ENCODE data around the gene CENPM. TPM values are rescaled to one million over a fixed set of nuclear protein-coding genes. Genes with fewer than 3 reads are reported as not detected.

The CENPM gene
- total and polyA plus RNA-seq, 2 experiments from 2014 or later = 50.0 to 61.6 TPM

- TF ChIP-seq ZNF114 (CRISPR knock-in tag; IDR thresholded peaks at IDR 0.05) = no peak
- no peak for TF ChIP-seq JUNB (IDR thresholded peaks at IDR 0.05; ENCODE audit: unreplicated experiment)
- TF ChIP-seq NANOG (IDR thresholded peaks at IDR 0.05; ENCODE audit: borderline replicate concordance) = no peak
- TF ChIP-seq, protein P1, sequence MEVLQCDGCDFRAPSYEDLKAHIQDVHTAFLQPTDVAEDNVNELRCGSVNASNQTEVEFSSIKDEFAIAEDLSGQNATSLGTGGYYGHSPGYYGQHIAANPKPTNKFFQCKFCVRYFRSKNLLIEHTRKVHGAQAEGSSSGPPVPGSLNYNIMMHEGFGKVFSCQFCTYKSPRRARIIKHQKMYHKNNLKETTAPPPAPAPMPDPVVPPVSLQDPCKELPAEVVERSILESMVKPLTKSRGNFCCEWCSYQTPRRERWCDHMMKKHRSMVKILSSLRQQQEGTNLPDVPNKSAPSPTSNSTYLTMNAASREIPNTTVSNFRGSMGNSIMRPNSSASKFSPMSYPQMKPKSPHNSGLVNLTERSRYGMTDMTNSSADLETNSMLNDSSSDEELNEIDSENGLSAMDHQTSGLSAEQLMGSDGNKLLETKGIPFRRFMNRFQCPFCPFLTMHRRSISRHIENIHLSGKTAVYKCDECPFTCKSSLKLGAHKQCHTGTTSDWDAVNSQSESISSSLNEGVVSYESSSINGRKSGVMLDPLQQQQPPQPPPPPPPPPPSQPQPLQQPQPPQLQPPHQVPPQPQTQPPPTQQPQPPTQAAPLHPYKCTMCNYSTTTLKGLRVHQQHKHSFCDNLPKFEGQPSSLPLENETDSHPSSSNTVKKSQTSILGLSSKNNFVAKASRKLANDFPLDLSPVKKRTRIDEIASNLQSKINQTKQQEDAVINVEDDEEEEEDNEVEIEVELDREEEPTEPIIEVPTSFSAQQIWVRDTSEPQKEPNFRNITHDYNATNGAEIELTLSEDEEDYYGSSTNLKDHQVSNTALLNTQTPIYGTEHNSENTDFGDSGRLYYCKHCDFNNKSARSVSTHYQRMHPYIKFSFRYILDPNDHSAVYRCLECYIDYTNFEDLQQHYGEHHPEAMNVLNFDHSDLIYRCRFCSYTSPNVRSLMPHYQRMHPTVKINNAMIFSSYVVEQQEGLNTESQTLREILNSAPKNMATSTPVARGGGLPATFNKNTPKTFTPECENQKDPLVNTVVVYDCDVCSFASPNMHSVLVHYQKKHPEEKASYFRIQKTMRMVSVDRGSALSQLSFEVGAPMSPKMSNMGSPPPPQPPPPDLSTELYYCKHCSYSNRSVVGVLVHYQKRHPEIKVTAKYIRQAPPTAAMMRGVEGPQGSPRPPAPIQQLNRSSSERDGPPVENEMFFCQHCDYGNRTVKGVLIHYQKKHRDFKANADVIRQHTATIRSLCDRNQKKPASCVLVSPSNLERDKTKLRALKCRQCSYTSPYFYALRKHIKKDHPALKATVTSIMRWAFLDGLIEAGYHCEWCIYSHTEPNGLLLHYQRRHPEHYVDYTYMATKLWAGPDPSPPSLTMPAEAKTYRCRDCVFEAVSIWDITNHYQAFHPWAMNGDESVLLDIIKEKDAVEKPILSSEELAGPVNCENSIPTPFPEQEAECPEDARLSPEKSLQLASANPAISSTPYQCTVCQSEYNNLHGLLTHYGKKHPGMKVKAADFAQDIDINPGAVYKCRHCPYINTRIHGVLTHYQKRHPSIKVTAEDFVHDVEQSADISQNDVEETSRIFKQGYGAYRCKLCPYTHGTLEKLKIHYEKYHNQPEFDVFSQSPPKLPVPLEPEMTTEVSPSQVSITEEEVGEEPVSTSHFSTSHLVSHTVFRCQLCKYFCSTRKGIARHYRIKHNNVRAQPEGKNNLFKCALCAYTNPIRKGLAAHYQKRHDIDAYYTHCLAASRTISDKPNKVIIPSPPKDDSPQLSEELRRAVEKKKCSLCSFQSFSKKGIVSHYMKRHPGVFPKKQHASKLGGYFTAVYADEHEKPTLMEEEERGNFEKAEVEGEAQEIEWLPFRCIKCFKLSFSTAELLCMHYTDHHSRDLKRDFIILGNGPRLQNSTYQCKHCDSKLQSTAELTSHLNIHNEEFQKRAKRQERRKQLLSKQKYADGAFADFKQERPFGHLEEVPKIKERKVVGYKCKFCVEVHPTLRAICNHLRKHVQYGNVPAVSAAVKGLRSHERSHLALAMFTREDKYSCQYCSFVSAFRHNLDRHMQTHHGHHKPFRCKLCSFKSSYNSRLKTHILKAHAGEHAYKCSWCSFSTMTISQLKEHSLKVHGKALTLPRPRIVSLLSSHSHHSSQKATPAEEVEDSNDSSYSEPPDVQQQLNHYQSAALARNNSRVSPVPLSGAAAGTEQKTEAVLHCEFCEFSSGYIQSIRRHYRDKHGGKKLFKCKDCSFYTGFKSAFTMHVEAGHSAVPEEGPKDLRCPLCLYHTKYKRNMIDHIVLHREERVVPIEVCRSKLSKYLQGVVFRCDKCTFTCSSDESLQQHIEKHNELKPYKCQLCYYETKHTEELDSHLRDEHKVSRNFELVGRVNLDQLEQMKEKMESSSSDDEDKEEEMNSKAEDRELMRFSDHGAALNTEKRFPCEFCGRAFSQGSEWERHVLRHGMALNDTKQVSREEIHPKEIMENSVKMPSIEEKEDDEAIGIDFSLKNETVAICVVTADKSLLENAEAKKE (CRISPR knock-in tag; IDR thresholded peaks at IDR 0.05) = no peak
- TF ChIP-seq ETS1 (IDR thresholded peaks at IDR 0.05) = no peak
- TF ChIP-seq, protein P2, sequence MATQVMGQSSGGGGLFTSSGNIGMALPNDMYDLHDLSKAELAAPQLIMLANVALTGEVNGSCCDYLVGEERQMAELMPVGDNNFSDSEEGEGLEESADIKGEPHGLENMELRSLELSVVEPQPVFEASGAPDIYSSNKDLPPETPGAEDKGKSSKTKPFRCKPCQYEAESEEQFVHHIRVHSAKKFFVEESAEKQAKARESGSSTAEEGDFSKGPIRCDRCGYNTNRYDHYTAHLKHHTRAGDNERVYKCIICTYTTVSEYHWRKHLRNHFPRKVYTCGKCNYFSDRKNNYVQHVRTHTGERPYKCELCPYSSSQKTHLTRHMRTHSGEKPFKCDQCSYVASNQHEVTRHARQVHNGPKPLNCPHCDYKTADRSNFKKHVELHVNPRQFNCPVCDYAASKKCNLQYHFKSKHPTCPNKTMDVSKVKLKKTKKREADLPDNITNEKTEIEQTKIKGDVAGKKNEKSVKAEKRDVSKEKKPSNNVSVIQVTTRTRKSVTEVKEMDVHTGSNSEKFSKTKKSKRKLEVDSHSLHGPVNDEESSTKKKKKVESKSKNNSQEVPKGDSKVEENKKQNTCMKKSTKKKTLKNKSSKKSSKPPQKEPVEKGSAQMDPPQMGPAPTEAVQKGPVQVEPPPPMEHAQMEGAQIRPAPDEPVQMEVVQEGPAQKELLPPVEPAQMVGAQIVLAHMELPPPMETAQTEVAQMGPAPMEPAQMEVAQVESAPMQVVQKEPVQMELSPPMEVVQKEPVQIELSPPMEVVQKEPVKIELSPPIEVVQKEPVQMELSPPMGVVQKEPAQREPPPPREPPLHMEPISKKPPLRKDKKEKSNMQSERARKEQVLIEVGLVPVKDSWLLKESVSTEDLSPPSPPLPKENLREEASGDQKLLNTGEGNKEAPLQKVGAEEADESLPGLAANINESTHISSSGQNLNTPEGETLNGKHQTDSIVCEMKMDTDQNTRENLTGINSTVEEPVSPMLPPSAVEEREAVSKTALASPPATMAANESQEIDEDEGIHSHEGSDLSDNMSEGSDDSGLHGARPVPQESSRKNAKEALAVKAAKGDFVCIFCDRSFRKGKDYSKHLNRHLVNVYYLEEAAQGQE (IDR thresholded peaks at IDR 0.05; ENCODE audit: unreplicated experiment) = no peak
- no peak for TF ChIP-seq CREB1 (CRISPR knock-in tag; IDR thresholded peaks at IDR 0.05; ENCODE audit: low read depth)
- TF ChIP-seq ZNF331 (CRISPR knock-in tag; IDR thresholded peaks at IDR 0.05; ENCODE audit: low read depth) = no peak
- TF ChIP-seq STAT1 (IDR thresholded peaks at IDR 0.05; ENCODE audit: unreplicated experiment) = no peak
- no peak for TF ChIP-seq EZH2 (IDR thresholded peaks at IDR 0.05; ENCODE audit: low read depth, unreplicated experiment)
- no peak for TF ChIP-seq EZH2phosphoT487 (IDR thresholded peaks at IDR 0.05; ENCODE audit: unreplicated experiment)
- TF ChIP-seq, protein P3, sequence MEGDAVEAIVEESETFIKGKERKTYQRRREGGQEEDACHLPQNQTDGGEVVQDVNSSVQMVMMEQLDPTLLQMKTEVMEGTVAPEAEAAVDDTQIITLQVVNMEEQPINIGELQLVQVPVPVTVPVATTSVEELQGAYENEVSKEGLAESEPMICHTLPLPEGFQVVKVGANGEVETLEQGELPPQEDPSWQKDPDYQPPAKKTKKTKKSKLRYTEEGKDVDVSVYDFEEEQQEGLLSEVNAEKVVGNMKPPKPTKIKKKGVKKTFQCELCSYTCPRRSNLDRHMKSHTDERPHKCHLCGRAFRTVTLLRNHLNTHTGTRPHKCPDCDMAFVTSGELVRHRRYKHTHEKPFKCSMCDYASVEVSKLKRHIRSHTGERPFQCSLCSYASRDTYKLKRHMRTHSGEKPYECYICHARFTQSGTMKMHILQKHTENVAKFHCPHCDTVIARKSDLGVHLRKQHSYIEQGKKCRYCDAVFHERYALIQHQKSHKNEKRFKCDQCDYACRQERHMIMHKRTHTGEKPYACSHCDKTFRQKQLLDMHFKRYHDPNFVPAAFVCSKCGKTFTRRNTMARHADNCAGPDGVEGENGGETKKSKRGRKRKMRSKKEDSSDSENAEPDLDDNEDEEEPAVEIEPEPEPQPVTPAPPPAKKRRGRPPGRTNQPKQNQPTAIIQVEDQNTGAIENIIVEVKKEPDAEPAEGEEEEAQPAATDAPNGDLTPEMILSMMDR (conservative IDR thresholded peaks at IDR 0.05; ENCODE audit: low read depth in 2 of 2) = no peak
- no peak; the same call in 1 of the 2 replicates for TF ChIP-seq POLR2AphosphoS5 (IDR thresholded peaks at IDR 0.05; ENCODE audit: low read depth)
- Mint-ChIP-seq H3K27ac (no peak overlapping the region), H3K4me1 (peaks cover 11% of the 10 kb centered on the region), H3K9me3 (no peaks in the 10 kb centered on the region; the same call in 2 of the 3 replicates), H3K27me3 (ENCODE audit: insufficient read depth, low read depth, poor library complexity) (peaks cover 74% of the 10 kb centered on the region), H3K36me3 (ENCODE audit: low read depth) (no peaks in the 10 kb centered on the region; the same call in 2 of the 3 replicates), H3K4me3 (no peak overlapping the region; the same call in 2 of the 3 replicates)
- peaks cover 6% of the 10 kb centered on the region for H4K20me1 ChIP-seq (replicated peaks; ENCODE audit: insufficient read depth)
- H3F3A ChIP-seq (replicated peaks; ENCODE audit: low read depth) = 0 out of 2 replicates have a peak, but pooled peaks cover 8% of the 10 kb centered on the region
- no peaks in the 10 kb centered on the region for H3K9me2 ChIP-seq (ENCODE audit: insufficient read depth)
- H3K36me3 ChIP-seq (ENCODE audit: insufficient read depth) = no peaks in the 10 kb centered on the region
- H3K79me2 ChIP-seq (replicated peaks; ENCODE audit: insufficient read depth) = no peaks in the 10 kb centered on the region
- H3K4me2 ChIP-seq = no peak overlapping the region
- no peak overlapping the region for H2AFZ ChIP-seq
- H3K4me1 ChIP-seq (ENCODE audit: insufficient read depth) = no peaks in the 10 kb centered on the region; the same call in none of the 2 replicates
- peaks cover 59% of the 10 kb centered on the region for H3K27me3 ChIP-seq (ENCODE audit: insufficient read depth)
- no peak overlapping the region for H3K27ac ChIP-seq (ENCODE audit: low read depth)
- ATAC-seq (no peak), DNase-seq (ENCODE audit: low spot score) (no peak)
- H3K4me3 ChIP-seq = no peak overlapping the region
These were observed 19.1 kb downstream of the CENPM start for GRCh38 chr22:41927813-41928212.

All from GM23338 (cell line).